Thoracic aorta (tissue), 2 donors: ENCODE data around the gene CDCA3. TPM values are rescaled to one million over a fixed set of nuclear protein-coding genes. Genes with fewer than 3 reads are reported as not detected.
A peak's percentile ranks its signal among the peaks of the same experiment; 100 is the strongest.
"Not testable (repeated sequence)": the region's sequence is repeated elsewhere in the genome, so short reads cannot be mapped to it uniquely, and the experiment has no call there.

Experiments
- ATAC-seq: fragments of 150-250 bp; one replicate; pipeline ENCODE4 v1.8.0; 2017; ENCODE audit warnings: low read depth; ENCODE audit not compliant: insufficient number of reproducible peaks, low FRiP score
- DNase-seq: peaks from one replicate; pipeline ENCODE4 v3.0.0-alpha.2; 2020; ENCODE audit warnings: low spot score
- H3K27ac ChIP-seq, 2 donors: fragments of 200-600 bp; sonication (generic); 1 replicate in 1 of 2; 2 replicates in 1 of 2; pipeline ENCODE4 v1.5.1; 2016; ENCODE audit warnings: mild to moderate bottlenecking in 2 of 2, moderate library complexity in 2 of 2
- H3K27me3 ChIP-seq: fragments of 200-600 bp; sonication (generic); replicated peaks from 2 replicates; pipeline ENCODE4 v1.6.0; 2016; ENCODE audit warnings: mild to moderate bottlenecking; ENCODE audit not compliant: insufficient read depth
- H3K36me3 ChIP-seq: fragments of 200-600 bp; sonication (generic); one replicate; pipeline ENCODE4 v1.5.1; 2016
- H3K4me1 ChIP-seq, 2 donors: fragments of 200-600 bp; sonication (generic); 1 replicate in 1 of 2; 2 replicates in 1 of 2; pipeline versions ENCODE4 v1.5.1 to v1.6.0; 2016; ENCODE audit warnings: low read depth in 2 of 2, mild to moderate bottlenecking in 1 of 2; ENCODE audit not compliant: control insufficient read depth in 1 of 2
- H3K4me3 ChIP-seq: fragments of 200-600 bp; sonication (generic); 2 replicates; pipeline ENCODE4 v1.5.1; 2016; ENCODE audit warnings: mild to moderate bottlenecking
- H3K9me3 ChIP-seq: fragments of 200-600 bp; sonication (generic); 2 replicates; pipeline ENCODE4 v1.5.1; 2016
- total RNA-seq, 2 donors: library from RNA; depleted of rRNA; stranded (reverse); fragments of >200 nt; gene quantifications; one replicate each; pipeline versions ENCODE4 v1.1.0 to v1.2.3, GENCODE V29; 2016
- TF ChIP-seq, protein P1 (sequence below): fragments of 200-600 bp; sonication (generic); IDR thresholded peaks from one replicate; pipeline ENCODE4 v1.5.1; 2019; ENCODE audit warnings: antibody characterized with exemption

The CDCA3 gene
- total RNA-seq, 2 donors from 2014 or later: 1.8 to 1.9 TPM

GRCh38 chr12:6891646-6892001, 40.5 kb upstream of the CDCA3 start:
- DNase-seq (no peak), ATAC-seq (no peak)
- H3K9me3 ChIP-seq: no peaks in the 10 kb centered on the region
- no peaks in the 10 kb centered on the region for H3K36me3 ChIP-seq
- peak overlapping the region; percentile 74 for H3K4me3 ChIP-seq
- peak overlapping the region; percentile 90 to 93 for H3K27ac ChIP-seq
- TF ChIP-seq, protein P1, sequence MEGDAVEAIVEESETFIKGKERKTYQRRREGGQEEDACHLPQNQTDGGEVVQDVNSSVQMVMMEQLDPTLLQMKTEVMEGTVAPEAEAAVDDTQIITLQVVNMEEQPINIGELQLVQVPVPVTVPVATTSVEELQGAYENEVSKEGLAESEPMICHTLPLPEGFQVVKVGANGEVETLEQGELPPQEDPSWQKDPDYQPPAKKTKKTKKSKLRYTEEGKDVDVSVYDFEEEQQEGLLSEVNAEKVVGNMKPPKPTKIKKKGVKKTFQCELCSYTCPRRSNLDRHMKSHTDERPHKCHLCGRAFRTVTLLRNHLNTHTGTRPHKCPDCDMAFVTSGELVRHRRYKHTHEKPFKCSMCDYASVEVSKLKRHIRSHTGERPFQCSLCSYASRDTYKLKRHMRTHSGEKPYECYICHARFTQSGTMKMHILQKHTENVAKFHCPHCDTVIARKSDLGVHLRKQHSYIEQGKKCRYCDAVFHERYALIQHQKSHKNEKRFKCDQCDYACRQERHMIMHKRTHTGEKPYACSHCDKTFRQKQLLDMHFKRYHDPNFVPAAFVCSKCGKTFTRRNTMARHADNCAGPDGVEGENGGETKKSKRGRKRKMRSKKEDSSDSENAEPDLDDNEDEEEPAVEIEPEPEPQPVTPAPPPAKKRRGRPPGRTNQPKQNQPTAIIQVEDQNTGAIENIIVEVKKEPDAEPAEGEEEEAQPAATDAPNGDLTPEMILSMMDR: no peak
- no peaks in the 10 kb centered on the region for H3K27me3 ChIP-seq
- peaks cover 4 to 17% of the 10 kb centered on the region in 2 donors for H3K4me1 ChIP-seq

DNA sequence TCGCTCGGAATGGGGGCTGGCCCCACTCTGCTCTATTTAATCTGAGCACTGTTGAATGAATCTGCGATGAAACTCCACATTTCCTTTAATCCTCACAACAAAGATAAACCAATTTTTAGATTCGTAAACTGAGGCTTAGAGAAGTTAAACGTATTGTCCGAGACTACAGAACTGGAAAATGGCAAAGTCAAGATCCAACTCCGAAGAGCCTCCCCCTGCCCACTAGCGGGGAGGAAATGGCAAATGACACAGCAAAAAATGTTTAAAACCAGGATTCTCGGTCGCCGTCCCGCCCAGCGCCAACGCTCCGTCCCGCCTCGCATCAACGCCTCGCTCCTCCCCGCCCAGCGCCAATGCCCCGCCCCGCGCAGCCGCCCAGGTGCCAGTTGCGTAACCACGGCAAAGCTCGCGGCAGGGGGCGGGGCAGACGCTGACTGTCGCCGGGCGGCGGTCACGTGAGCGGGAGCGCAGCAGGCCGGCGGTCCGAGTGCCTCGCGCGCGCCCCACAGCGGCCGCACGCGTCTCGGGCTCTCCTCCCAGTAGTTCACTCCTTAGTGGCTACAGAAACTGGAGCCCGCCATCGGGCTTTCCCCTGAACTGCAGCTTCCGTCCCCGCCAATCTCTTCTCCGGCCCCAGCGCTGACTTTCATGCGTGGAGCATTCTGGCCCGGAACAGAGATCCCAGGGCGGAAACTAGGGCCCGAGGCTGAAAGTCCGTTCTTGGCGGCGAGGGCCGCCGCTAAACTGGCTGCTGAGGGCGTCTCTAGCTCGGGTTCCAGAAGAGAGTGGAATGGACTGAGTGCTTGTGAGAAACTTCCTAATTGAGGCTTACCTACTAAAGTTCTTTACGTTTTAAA, 39.9 kb upstream of the CDCA3 start:
- Histone ChIP-seq H3K4me3 (peak overlapping the region; percentile 74), H3K36me3 (no peaks in the 10 kb centered on the region), H3K9me3 (no peaks in the 10 kb centered on the region), H3K27ac (peak overlapping the region; percentile 90 to 93), H3K27me3 (no peaks in the 10 kb centered on the region), H3K4me1 (peaks cover 4 to 17% of the 10 kb centered on the region in 2 donors)
- DNase-seq: peak; percentile 81
- ATAC-seq: peak; percentile 95
- TF ChIP-seq, protein P1: peak; percentile 84

GRCh38 chr12:6889775-6890573, 38.9 kb upstream of the CDCA3 start:
- not testable (repeated sequence) for DNase-seq, ATAC-seq, H3K27me3 ChIP-seq, H3K4me3 ChIP-seq, H3K9me3 ChIP-seq, H3K36me3 ChIP-seq
- H3K27ac ChIP-seq: peak overlapping the region; percentile 81 to 93
- peaks cover 4 to 17% of the 10 kb centered on the region in 2 donors for H3K4me1 ChIP-seq

DNA sequence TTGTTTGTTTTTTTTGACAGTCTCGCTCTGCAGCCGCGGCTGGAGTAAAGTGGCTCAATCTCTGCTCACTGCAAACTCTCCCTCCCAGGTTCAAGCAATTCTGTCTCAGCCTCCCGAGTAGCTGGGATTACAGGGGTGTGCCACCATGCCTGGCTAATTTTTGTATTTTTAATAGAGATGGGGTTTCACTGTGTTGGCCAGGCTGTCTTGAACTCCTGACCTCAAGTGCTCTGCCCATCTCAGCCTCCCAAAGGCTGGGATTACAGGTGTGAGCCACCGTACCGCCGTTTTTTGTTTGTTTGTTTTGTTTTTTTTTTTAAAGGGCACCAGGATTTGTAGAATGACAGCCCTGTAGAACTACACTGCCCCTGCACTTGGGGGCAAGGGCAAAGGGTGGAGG, 37.7 kb upstream of the CDCA3 start:
- H3K27ac ChIP-seq, H3K27me3 ChIP-seq, H3K4me3 ChIP-seq, H3K9me3 ChIP-seq, DNase-seq, H3K36me3 ChIP-seq, ATAC-seq: not testable (repeated sequence)
- H3K4me1 ChIP-seq: peaks cover 4 to 17% of the 10 kb centered on the region in 2 donors

DNA sequence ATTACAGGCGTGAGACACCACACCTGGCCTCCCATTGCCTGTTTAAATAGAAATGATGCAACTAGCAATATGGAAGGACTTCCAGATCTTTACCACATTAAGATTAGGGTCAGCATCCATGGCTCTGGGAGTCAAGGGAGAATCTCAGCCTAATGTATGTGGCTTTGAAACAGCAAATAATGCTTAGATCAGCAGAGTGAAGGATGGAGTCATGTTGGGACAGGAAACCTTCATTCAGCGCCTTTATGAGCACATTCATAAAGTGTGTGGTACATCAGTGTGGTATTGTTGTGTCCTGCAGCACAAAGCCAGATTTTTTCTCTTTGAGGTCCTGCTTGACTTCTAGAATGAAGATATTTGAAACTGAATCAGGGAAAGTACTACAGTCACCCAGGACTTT, 37.3 kb upstream of the CDCA3 start:
- Histone ChIP-seq H3K27me3 (no peaks in the 10 kb centered on the region), H3K4me1 (peaks cover 4 to 17% of the 10 kb centered on the region in 2 donors), H3K36me3 (peaks cover 13% of the 10 kb centered on the region), H3K9me3 (no peaks in the 10 kb centered on the region), H3K4me3 (no peak overlapping the region), H3K27ac (no peak overlapping the region)
- TF ChIP-seq, protein P1: no peak
- no peak for DNase-seq
- no peak for ATAC-seq

GRCh38 chr12:6887460-6887859, 36.4 kb upstream of the CDCA3 start:
- TF ChIP-seq, protein P1: no peak
- no peak for DNase-seq
- peaks cover 4 to 17% of the 10 kb centered on the region in 2 donors for H3K4me1 ChIP-seq
- H3K36me3 ChIP-seq: peaks cover 13% of the 10 kb centered on the region
- no peak for ATAC-seq
- no peak overlapping the region for H3K27ac ChIP-seq
- H3K4me3 ChIP-seq: no peak overlapping the region
- no peaks in the 10 kb centered on the region for H3K27me3 ChIP-seq
- no peaks in the 10 kb centered on the region for H3K9me3 ChIP-seq

DNA sequence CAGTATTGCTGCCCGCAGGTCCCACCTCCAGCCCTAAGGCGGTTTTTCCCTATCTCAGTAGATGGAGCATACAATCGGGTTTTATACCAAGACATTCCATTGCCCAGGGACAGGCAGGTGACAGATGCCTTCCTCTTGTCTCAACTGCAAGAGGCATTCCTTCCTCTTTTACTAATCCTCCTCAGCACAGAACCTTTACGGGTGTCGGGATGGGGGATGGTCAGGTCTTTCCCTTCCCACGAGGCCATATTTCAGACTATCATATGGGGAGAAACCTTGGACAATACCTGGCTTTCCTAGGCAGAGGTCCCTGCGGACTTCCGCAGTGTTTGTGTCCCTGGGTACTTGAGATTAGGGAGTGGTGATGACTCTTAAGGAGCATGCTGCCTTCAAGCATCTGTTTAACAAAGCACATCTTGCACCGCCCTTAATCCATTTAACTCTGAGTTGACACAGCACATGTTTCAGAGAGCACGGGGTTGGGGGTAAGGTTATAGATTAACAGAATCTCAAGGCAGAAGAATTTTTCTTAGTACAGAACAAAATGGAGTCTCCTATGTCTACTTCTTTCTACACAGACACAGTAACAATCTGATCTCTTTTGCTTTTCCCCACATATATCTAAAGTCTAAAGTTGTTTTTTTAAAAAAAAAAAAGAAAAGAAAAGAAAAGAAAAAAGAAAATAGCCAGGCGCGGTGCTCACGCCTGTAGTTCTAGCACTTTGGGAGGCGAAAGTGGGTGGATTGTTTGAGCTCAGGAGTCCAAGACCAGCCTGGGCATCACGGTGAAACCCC, 35.3 kb upstream of the CDCA3 start:
- ATAC-seq, H3K27ac ChIP-seq, H3K9me3 ChIP-seq, H3K4me1 ChIP-seq, H3K4me3 ChIP-seq, DNase-seq, H3K27me3 ChIP-seq: not testable (repeated sequence)
- H3K36me3 ChIP-seq: peaks cover 13% of the 10 kb centered on the region
